ENCODE results near the gene MAPK14. TPM values are rescaled to one million over a fixed set of nuclear protein-coding genes. Genes with fewer than 3 reads are reported as not detected.
"Not testable (repeated sequence)": the region's sequence is repeated elsewhere in the genome, so short reads cannot be mapped to it uniquely, and the experiment has no call there.

The MAPK14 gene
- total and polyA plus RNA-seq, 10 of the 15 experiments (the other 5 are each of a cell fraction or from before 2014, with no cell fraction given), result 12.5 to 59.5 (median 43.0) TPM

DNA sequence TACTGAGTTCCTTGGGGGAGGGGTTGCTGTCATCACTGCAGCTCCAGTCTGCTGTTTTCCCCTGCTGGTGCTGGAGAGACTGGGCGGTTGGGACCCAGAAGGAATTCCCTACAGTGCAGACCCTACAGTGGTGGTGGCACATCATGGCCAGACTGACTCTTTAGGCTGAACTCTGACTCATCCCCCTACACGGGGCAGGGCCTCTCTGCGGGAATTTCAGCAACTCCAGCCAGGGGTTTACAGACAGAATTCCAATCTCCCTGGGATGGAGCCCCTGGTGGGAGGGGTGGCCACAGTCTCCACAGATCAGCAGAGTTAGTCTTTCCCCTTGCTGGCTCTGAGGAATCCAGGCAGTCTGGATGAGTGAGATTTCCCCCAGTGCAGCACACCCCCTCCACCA, 55.8 kb downstream of the MAPK14 start:
- H3K9me3 ChIP-seq (replicated peaks; ENCODE audit: control insufficient read depth, insufficient read depth, low read length), result peaks cover 8% of the 10 kb centered on the region
- intact Hi-C loops (cut with micrococcal nuclease; ENCODE audit: unreplicated experiment), result no loop called here
- H3K79me2 ChIP-seq (ENCODE audit: control insufficient read depth, insufficient read depth, low read length), result no peaks in the 10 kb centered on the region
- TF ChIP-seq MEF2B (IDR thresholded peaks at IDR 0.05; ENCODE audit: partially characterized antibody, poor library complexity, severe bottlenecking) (no peak), YBX1 (IDR thresholded peaks at IDR 0.05) (no peak), EP300 (IDR thresholded peaks at IDR 0.05; ENCODE audit: borderline replicate concordance in 1 of 2, control insufficient read depth in 1 of 2, low read depth in 2 of 2, low read length in 2 of 2) (no peak), LARP7 (IDR thresholded peaks at IDR 0.05) (no peak)
- TF ChIP-seq, protein P1, sequence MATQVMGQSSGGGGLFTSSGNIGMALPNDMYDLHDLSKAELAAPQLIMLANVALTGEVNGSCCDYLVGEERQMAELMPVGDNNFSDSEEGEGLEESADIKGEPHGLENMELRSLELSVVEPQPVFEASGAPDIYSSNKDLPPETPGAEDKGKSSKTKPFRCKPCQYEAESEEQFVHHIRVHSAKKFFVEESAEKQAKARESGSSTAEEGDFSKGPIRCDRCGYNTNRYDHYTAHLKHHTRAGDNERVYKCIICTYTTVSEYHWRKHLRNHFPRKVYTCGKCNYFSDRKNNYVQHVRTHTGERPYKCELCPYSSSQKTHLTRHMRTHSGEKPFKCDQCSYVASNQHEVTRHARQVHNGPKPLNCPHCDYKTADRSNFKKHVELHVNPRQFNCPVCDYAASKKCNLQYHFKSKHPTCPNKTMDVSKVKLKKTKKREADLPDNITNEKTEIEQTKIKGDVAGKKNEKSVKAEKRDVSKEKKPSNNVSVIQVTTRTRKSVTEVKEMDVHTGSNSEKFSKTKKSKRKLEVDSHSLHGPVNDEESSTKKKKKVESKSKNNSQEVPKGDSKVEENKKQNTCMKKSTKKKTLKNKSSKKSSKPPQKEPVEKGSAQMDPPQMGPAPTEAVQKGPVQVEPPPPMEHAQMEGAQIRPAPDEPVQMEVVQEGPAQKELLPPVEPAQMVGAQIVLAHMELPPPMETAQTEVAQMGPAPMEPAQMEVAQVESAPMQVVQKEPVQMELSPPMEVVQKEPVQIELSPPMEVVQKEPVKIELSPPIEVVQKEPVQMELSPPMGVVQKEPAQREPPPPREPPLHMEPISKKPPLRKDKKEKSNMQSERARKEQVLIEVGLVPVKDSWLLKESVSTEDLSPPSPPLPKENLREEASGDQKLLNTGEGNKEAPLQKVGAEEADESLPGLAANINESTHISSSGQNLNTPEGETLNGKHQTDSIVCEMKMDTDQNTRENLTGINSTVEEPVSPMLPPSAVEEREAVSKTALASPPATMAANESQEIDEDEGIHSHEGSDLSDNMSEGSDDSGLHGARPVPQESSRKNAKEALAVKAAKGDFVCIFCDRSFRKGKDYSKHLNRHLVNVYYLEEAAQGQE (IDR thresholded peaks at IDR 0.05; ENCODE audit: low read depth, low read length), result no peak
- FAIRE-seq (no peak), DNase-seq (ENCODE audit: low read depth, low spot score) (no peak), ATAC-seq (no peak)
- H3K27me3 ChIP-seq (replicated peaks in 1 of 2; ENCODE audit: control insufficient read depth in 2 of 2, insufficient read depth in 2 of 2, low read length in 1 of 2), result no peaks in the 10 kb centered on the region
- POLR2A ChIA-PET, result no interaction called here
- no peak overlapping the region for H3K4me2 ChIP-seq (ENCODE audit: control insufficient read depth, insufficient read depth)
- H3K9ac ChIP-seq (ENCODE audit: control insufficient read depth, insufficient read depth, low read length), result no peak overlapping the region
- no peaks in the 10 kb centered on the region for H3K4me1 ChIP-seq (ENCODE audit: control insufficient read depth, insufficient read depth, low read length)
- in situ Hi-C loops (cut with MboI), result no loop called here
- H4K20me1 ChIP-seq (ENCODE audit: control insufficient read depth, insufficient read depth), result no peaks in the 10 kb centered on the region
- SMC1A ChIA-PET (ENCODE audit: uncharacterized antibody, unreplicated experiment), result interaction anchor here (1.2 to 4.7 kb wide), 4 partner anchors 12 to 55 kb away, joined by 3 to 26 read pairs (median 15); partner anchors contain the start of gene MAPK14
- peaks cover 12 to 18% of the 10 kb centered on the region in 2 experiments for H3K36me3 ChIP-seq (ENCODE audit: control insufficient read depth in 2 of 2, insufficient read depth in 2 of 2, low read length in 1 of 2)
- no peak overlapping the region for H3K4me3 ChIP-seq
- no peak overlapping the region for H2AFZ ChIP-seq (ENCODE audit: control insufficient read depth, low read depth, low read length)
- BruUV-seq (replicated peaks), result no TSS peak
- RAD21 ChIA-PET (ENCODE audit: unreplicated experiment), result no interaction called here
- CTCF ChIA-PET, result interaction anchor here (1.4 to 2.3 kb wide), 2 partner anchors 12 to 54 kb away, joined by 4 to 10 read pairs; no protein-coding TSS in a partner anchor
- no peak overlapping the region for H3K27ac ChIP-seq (ENCODE audit: control insufficient read depth, insufficient read depth)
- WGBS (ENCODE audit: insufficient coverage, insufficient replicate concordance, low lambda C conversion rate, missing lambda C conversion rate), result 100% methylated on average over 3 of the region's 3 CpGs

DNA sequence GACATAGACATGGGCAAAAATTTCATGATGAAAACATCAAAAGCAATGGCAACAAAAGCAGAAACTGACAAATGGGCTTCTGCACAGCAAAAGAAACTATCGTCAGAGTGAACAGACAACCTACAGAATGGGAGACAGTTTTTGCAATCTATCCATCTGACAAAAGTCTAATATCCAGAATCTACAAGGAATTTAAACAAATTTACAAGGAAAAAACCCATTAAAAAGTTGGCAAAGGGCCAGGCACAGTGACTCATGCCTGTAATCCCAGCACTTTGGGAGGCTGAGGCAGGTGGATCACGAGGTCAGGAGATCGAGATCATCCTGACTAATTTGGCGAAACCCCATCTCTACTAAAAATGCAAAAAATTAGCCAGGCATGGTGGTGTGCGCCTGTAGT, 60.6 kb downstream of the MAPK14 start:
- in situ Hi-C loops (cut with MboI); SMC1A ChIA-PET (ENCODE audit: uncharacterized antibody, unreplicated experiment); H3K27me3 ChIP-seq (replicated peaks in 1 of 2; ENCODE audit: control insufficient read depth in 2 of 2, insufficient read depth in 2 of 2, low read length in 1 of 2); H3K36me3 ChIP-seq (ENCODE audit: control insufficient read depth in 2 of 2, insufficient read depth in 2 of 2, low read length in 1 of 2); DNase-seq (ENCODE audit: low read depth, low spot score); RAD21 ChIA-PET (ENCODE audit: unreplicated experiment); H3K79me2 ChIP-seq (ENCODE audit: control insufficient read depth, insufficient read depth, low read length); H3K27ac ChIP-seq (ENCODE audit: control insufficient read depth, insufficient read depth); intact Hi-C loops (cut with micrococcal nuclease; ENCODE audit: unreplicated experiment); FAIRE-seq; H3K9ac ChIP-seq (ENCODE audit: control insufficient read depth, insufficient read depth, low read length); BruUV-seq (replicated peaks); H4K20me1 ChIP-seq (ENCODE audit: control insufficient read depth, insufficient read depth); H3K9me3 ChIP-seq (replicated peaks; ENCODE audit: control insufficient read depth, insufficient read depth, low read length); ATAC-seq; H2AFZ ChIP-seq (ENCODE audit: control insufficient read depth, low read depth, low read length); H3K4me3 ChIP-seq; H3K4me2 ChIP-seq (ENCODE audit: control insufficient read depth, insufficient read depth); POLR2A ChIA-PET; CTCF ChIA-PET; H3K4me1 ChIP-seq (ENCODE audit: control insufficient read depth, insufficient read depth, low read length): not testable (repeated sequence)
- WGBS (ENCODE audit: insufficient coverage, insufficient replicate concordance, low lambda C conversion rate, missing lambda C conversion rate), result 66% methylated on average over 5 of the region's 5 CpGs
